Stimulated activated memory B cell treated with anti-CD40 and anti-IgM and Interleukin-4, amounts not matched to agents 10 μg/mL and 1 μg/mL and 100 μg/mL, for 72 hours (primary cell): ENCODE measurements around the gene JHY.

Source experiments
- ATAC-seq: fragments of 150-1000 bp; cut with Tn5 transposase; 2 replicates; pipeline ENCODE4 v1.10.0; 2021
- H3K27ac Mint-ChIP-seq: one replicate; pipeline ENCODE4 v1.8.0; 2022; ENCODE audit warnings: mild to moderate bottlenecking, mixed read lengths
- H3K27me3 Mint-ChIP-seq: one replicate; pipeline ENCODE4 v1.8.0; 2022; ENCODE audit warnings: mixed read lengths
- H3K36me3 Mint-ChIP-seq: one replicate; pipeline ENCODE4 v1.8.0; 2022; ENCODE audit warnings: mixed read lengths
- H3K4me1 Mint-ChIP-seq: one replicate; pipeline ENCODE4 v1.8.0; 2022; ENCODE audit warnings: mixed read lengths
- H3K4me3 Mint-ChIP-seq: one replicate; pipeline ENCODE4 v1.8.0; 2022; ENCODE audit warnings: mild to moderate bottlenecking, moderate library complexity, mixed read lengths
- H3K9me3 Mint-ChIP-seq: one replicate; pipeline ENCODE4 v1.8.0; 2022; ENCODE audit warnings: mixed read lengths

JHY gene

DNA sequence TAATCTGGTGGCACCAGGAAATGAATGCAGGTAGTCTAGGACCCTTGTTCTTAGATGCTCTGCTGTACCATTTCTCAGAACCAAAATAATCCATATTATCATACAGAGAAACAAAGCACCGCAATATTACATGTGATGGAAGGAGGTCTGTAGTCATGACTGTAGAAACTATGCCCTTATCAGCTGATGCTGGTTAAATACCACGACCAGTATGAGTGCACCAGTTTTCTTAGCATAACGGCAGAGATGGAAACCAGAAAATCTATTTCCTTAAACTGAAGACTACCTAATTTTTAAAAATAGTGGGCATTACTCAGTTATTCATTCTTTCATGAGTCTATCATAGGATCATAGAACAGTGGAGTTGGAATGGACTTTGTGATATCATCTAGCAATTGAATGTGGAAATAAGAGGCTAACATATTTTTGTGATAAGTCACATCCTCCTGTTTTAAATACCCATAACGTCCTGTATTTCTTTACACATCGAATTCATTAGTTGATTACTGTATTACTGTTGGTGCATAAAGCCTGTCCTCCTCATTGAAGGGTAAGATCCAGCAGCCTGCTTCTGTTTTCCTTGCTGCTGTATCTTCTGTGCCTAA, 15.1 kb downstream of the JHY start:
- Mint-ChIP-seq H3K36me3 (no peaks in the 10 kb centered on the region), H3K4me1 (peaks cover 10% of the 10 kb centered on the region), H3K4me3 (no peak overlapping the region), H3K27ac (no peak overlapping the region), H3K9me3 (no peaks in the 10 kb centered on the region), H3K27me3 (no peaks in the 10 kb centered on the region)
- ATAC-seq, result no peak

DNA sequence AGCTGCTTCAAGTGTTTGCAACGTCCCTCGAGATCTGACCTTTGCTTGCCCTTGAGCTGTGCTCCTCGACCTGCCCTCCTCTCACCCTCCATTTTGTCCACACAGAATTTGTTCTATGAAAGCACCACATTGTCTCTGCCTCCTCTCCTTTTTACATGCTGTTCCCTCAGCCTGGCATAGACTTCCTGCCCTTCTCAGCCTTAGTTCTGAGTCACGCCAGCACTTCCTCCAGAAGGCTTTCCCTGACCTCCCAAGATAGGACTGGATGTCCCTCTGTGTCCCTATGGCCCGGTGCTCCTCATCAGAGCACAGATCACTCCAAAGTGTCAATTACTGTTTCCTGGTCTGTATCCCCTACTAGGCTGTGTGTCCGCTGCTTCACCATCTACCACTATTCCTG, 16.2 kb downstream of the JHY start:
- no peaks in the 10 kb centered on the region for H3K27me3 Mint-ChIP-seq
- no peaks in the 10 kb centered on the region for H3K9me3 Mint-ChIP-seq
- H3K4me3 Mint-ChIP-seq, result no peak overlapping the region
- peaks cover 4% of the 10 kb centered on the region for H3K36me3 Mint-ChIP-seq
- no peak for ATAC-seq
- H3K27ac Mint-ChIP-seq, result no peak overlapping the region
- H3K4me1 Mint-ChIP-seq, result peaks cover 10% of the 10 kb centered on the region

DNA sequence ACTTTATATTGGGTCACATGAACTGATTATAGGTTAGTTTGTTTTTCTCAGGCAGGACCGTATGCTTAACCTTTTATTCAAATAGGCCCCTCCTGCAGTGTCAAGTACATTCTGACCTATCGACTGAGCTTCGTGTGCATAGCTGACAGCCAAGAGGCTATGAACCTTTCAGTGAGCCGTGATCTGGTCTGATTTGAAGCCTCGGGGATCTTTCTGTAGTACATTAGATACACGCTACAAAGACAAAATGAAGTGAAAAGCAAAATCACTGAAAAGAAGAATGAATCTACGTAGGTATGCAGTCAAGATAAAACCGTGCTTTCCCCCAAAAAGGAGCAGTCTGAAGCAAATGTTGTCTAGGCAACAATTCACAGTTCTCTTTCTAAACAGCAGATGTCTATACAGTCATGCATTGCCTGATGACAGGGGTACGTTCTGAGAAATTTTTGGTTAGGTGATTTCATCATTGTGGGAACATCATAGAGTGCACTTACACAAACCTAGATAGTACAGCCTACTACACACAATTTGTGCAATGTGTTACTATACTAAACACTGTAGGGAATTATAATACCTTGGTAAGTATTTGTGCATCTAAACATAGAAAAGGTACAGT, 18.1 kb downstream of the JHY start:
- no peak for ATAC-seq
- Mint-ChIP-seq H3K4me1 (peaks cover 6% of the 10 kb centered on the region), H3K4me3 (no peak overlapping the region), H3K36me3 (peaks cover 7% of the 10 kb centered on the region), H3K27me3 (no peaks in the 10 kb centered on the region), H3K9me3 (no peaks in the 10 kb centered on the region), H3K27ac (no peak overlapping the region)

GRCh38 chr11:122902951-122903350, 20.4 kb downstream of the JHY start:
- H3K27me3 Mint-ChIP-seq, result no peaks in the 10 kb centered on the region
- H3K4me1 Mint-ChIP-seq, result peaks cover 5% of the 10 kb centered on the region
- H3K4me3 Mint-ChIP-seq, result no peak overlapping the region
- peaks cover 7% of the 10 kb centered on the region for H3K36me3 Mint-ChIP-seq
- no peaks in the 10 kb centered on the region for H3K9me3 Mint-ChIP-seq
- no peak overlapping the region for H3K27ac Mint-ChIP-seq
- ATAC-seq, result no peak

GRCh38 chr11:122910775-122911174, 28.2 kb downstream of the JHY start:
- Mint-ChIP-seq H3K9me3 (no peaks in the 10 kb centered on the region), H3K27me3 (no peaks in the 10 kb centered on the region), H3K27ac (no peak overlapping the region)

GRCh38 chr11:122917311-122917710, 34.8 kb downstream of the JHY start:
- Mint-ChIP-seq H3K27me3 (no peaks in the 10 kb centered on the region), H3K27ac (no peak overlapping the region), H3K4me3 (no peak overlapping the region), H3K36me3 (peaks cover 6% of the 10 kb centered on the region), H3K9me3 (no peaks in the 10 kb centered on the region), H3K4me1 (no peaks in the 10 kb centered on the region)
- ATAC-seq, result no peak

More at GRCh38 chr11:122910775-122911174, 28.2 kb downstream of the JHY start:
- peaks cover 5% of the 10 kb centered on the region for H3K36me3 Mint-ChIP-seq
- H3K4me3 Mint-ChIP-seq, result no peak overlapping the region
- no peak for ATAC-seq
- H3K4me1 Mint-ChIP-seq, result no peaks in the 10 kb centered on the region

DNA sequence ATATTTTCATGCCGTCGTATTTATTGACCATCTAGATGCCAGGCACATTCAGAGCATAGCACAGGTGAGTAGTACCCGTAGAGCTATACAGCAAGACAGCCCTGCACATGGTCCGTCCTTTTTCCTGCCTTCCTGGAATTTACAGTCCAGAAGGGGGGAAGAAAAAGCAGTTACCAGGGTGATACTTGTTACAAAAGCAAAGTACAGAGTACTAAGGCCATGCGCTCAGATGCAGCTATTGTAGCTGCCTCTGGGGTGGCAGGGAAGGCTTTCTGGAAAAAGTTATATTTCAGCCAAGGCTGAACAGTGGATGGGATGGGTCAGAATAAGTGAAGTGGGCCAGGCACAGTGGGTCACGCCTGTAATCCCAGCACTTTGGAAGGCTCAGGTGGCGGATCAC, 36.2 kb downstream of the JHY start:
- H3K36me3 Mint-ChIP-seq, result peaks cover 6% of the 10 kb centered on the region
- no peak overlapping the region for H3K4me3 Mint-ChIP-seq
- H3K4me1 Mint-ChIP-seq, result no peaks in the 10 kb centered on the region
- no peaks in the 10 kb centered on the region for H3K27me3 Mint-ChIP-seq
- no peak for ATAC-seq
- H3K27ac Mint-ChIP-seq, result no peak overlapping the region
- H3K9me3 Mint-ChIP-seq, result no peaks in the 10 kb centered on the region

- Mint-ChIP-seq H3K4me3 (no peak overlapping the region), H3K4me1 (no peaks in the 10 kb centered on the region), H3K36me3 (peaks cover 6% of the 10 kb centered on the region), H3K27me3 (no peaks in the 10 kb centered on the region), H3K27ac (no peak overlapping the region), H3K9me3 (no peaks in the 10 kb centered on the region)
- ATAC-seq, result no peak
Observed at GRCh38 chr11:122920579-122920978, 38.0 kb downstream of the JHY start.

GRCh38 chr11:122922893-122923292, 40.3 kb downstream of the JHY start:
- Mint-ChIP-seq H3K36me3 (no peaks in the 10 kb centered on the region), H3K4me1 (no peaks in the 10 kb centered on the region), H3K27ac (no peak overlapping the region), H3K4me3 (no peak overlapping the region), H3K9me3 (no peaks in the 10 kb centered on the region), H3K27me3 (no peaks in the 10 kb centered on the region)
- ATAC-seq, result no peak

- no peak overlapping the region for H3K27ac Mint-ChIP-seq
- H3K27me3 Mint-ChIP-seq, result no peaks in the 10 kb centered on the region
- ATAC-seq, result no peak
- H3K4me3 Mint-ChIP-seq, result no peak overlapping the region
- no peaks in the 10 kb centered on the region for H3K4me1 Mint-ChIP-seq
- H3K9me3 Mint-ChIP-seq, result no peaks in the 10 kb centered on the region
- H3K36me3 Mint-ChIP-seq, result no peaks in the 10 kb centered on the region
Observed at GRCh38 chr11:122923302-122923701, 40.7 kb downstream of the JHY start.

- Mint-ChIP-seq H3K27ac (no peak overlapping the region), H3K4me1 (no peaks in the 10 kb centered on the region), H3K36me3 (peaks cover 15% of the 10 kb centered on the region), H3K9me3 (no peaks in the 10 kb centered on the region), H3K4me3 (no peak overlapping the region), H3K27me3 (no peaks in the 10 kb centered on the region)
- ATAC-seq, result no peak
Observed at GRCh38 chr11:122931510-122931909, 49.0 kb downstream of the JHY start.

GRCh38 chr11:122933416-122933815, 50.9 kb downstream of the JHY start:
- Mint-ChIP-seq H3K4me3 (no peak overlapping the region), H3K4me1 (no peaks in the 10 kb centered on the region), H3K27ac (no peak overlapping the region), H3K27me3 (no peaks in the 10 kb centered on the region), H3K9me3 (no peaks in the 10 kb centered on the region), H3K36me3 (peaks cover 15% of the 10 kb centered on the region)
- no peak for ATAC-seq

GRCh38 chr11:122937983-122938382, 55.4 kb downstream of the JHY start:
- Mint-ChIP-seq H3K4me3 (no peak overlapping the region), H3K36me3 (peaks cover 17% of the 10 kb centered on the region), H3K27ac (no peak overlapping the region), H3K4me1 (no peaks in the 10 kb centered on the region), H3K9me3 (no peaks in the 10 kb centered on the region), H3K27me3 (no peaks in the 10 kb centered on the region)
- ATAC-seq, result no peak

DNA sequence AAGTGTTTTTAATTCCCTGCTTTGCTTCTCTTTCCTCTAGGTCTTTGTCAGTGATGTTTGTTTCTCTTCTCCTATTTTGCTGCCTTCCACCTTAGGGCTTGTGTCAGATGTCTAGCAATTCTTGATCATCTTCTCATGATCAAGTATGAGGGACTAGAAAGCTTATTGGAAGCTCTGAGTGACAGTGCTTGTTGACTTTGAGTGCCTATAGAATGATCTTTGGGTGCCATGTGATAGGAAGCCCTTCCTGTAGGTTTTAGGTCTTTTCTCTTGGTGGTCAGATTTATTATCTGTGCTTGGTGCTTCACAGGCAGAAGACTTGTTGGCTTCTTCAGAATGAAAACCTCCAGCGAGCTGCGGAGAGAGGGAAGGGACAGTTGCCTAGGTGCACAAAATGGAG, 56.0 kb downstream of the JHY start:
- no peaks in the 10 kb centered on the region for H3K9me3 Mint-ChIP-seq
- no peak overlapping the region for H3K27ac Mint-ChIP-seq
- H3K4me1 Mint-ChIP-seq, result no peaks in the 10 kb centered on the region
- H3K4me3 Mint-ChIP-seq, result no peak overlapping the region
- ATAC-seq, result no peak
- peaks cover 17% of the 10 kb centered on the region for H3K36me3 Mint-ChIP-seq
- no peaks in the 10 kb centered on the region for H3K27me3 Mint-ChIP-seq

DNA sequence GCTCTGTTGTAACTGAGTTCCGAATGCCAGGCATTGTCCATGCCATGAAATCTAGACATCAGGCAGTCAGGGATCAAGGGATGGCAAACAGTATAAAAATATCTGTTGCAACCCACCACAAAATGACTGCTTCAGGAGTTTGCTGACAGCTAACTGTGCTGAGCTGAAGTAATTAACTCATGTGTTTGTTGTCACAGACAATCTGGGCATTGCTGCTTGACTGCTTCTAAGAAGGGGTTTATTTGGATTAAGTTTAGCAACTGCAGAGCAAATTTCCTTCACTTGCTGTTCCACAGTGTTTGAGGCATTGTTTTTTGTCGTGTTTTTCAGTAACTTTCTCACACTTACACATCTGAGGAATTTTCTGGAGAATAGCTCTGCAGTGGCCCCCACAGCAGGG, 68.7 kb downstream of the JHY start:
- Mint-ChIP-seq H3K36me3 (peaks cover 17% of the 10 kb centered on the region), H3K27me3 (no peaks in the 10 kb centered on the region), H3K27ac (no peak overlapping the region), H3K9me3 (no peaks in the 10 kb centered on the region), H3K4me3 (no peak overlapping the region), H3K4me1 (no peaks in the 10 kb centered on the region)
- ATAC-seq, result no peak

- no peak for ATAC-seq
- Mint-ChIP-seq H3K36me3 (peaks cover 17% of the 10 kb centered on the region), H3K27ac (no peak overlapping the region), H3K4me1 (no peaks in the 10 kb centered on the region), H3K27me3 (no peaks in the 10 kb centered on the region), H3K9me3 (no peaks in the 10 kb centered on the region), H3K4me3 (no peak overlapping the region)
Observed at GRCh38 chr11:122954455-122954854, 71.9 kb downstream of the JHY start.
